Activated naive CD8-positive, alpha-beta T cell treated with anti-CD3 and anti-CD28 coated beads for 36 hours (primary cell): Measurements from ENCODE around the gene DNAJC6. TPM values are rescaled to one million over a fixed set of nuclear protein-coding genes. Genes with fewer than 3 reads are reported as not detected.
A peak's percentile ranks its signal among the peaks of the same experiment; 100 is the strongest.

Experiments used
- DNase-seq: peaks from one replicate; pipeline ENCODE4 v3.0.0; 2021
- H3K27ac Mint-ChIP-seq: one replicate; pipeline ENCODE4 v1.8.0; 2022; ENCODE audit warnings: mild to moderate bottlenecking, moderate library complexity, mixed read lengths
- H3K27me3 Mint-ChIP-seq: one replicate; pipeline ENCODE4 v1.8.0; 2022; ENCODE audit warnings: mild to moderate bottlenecking, mixed read lengths
- H3K36me3 Mint-ChIP-seq: one replicate; pipeline ENCODE4 v1.8.0; 2021; ENCODE audit warnings: mild to moderate bottlenecking, mixed read lengths
- H3K4me1 Mint-ChIP-seq: one replicate; pipeline ENCODE4 v1.8.0; 2021; ENCODE audit warnings: mixed read lengths
- H3K4me3 Mint-ChIP-seq: one replicate; pipeline ENCODE4 v1.8.0; 2022; ENCODE audit warnings: mild to moderate bottlenecking, moderate library complexity, mixed read lengths
- H3K9me3 Mint-ChIP-seq: one replicate; pipeline ENCODE4 v1.8.0; 2022; ENCODE audit warnings: mixed read lengths
- total RNA-seq, 2 experiments: library from RNA; stranded (reverse); gene quantifications; one replicate each; pipeline ENCODE4 v1.2.3, GENCODE V29; 2021

The DNAJC6 gene
- total RNA-seq, 2 experiments from 2014 or later, result 1.9 TPM

GRCh38 chr1:65393928-65394327 lies 84.6 kb downstream of the DNAJC6 start:
- Mint-ChIP-seq H3K4me1 (peaks cover 43% of the 10 kb centered on the region), H3K9me3 (no peaks in the 10 kb centered on the region), H3K27me3 (no peaks in the 10 kb centered on the region), H3K27ac (peak overlapping the region; percentile 69), H3K4me3 (peak overlapping the region; percentile 6), H3K36me3 (peaks cover 7% of the 10 kb centered on the region)
- no peak for DNase-seq

DNA sequence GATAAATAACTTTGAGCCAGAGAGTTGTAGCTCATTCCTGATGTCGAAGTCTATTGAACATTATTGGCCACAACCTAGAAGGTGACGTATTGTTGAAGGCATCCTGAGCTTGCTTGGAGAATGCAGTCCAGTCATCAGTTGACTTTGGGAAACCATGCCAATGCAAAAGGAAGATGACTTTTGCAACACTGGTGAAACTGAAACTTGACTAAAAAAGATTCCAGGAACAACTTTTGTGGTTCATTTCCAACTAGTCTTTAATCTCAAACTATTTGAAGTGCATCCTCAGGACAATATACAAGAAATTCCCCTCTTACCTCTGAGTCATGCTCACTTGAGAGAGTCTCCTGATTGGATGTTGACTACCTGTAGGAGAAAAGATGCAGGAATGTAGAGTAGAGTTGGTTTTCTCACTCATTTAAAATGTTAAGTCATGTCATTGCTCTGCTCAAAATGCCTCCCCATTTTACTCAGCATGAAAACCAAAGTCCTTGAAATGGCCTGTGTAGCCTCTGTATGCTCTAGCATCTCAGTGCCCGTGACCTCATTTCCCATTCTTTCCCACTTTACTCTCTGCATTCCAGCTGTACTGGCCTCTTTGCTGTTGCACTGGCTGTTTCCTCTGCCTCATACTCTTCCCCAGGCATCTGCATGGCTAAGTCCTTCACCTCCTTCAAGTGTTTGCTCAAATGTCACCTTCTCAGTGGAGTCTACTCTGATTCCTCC lies 86.7 kb downstream of the DNAJC6 start:
- H3K4me1 Mint-ChIP-seq, result peaks cover 37% of the 10 kb centered on the region
- no peaks in the 10 kb centered on the region for H3K9me3 Mint-ChIP-seq
- peak overlapping the region; percentile 7 for H3K27ac Mint-ChIP-seq
- DNase-seq, result no peak
- H3K36me3 Mint-ChIP-seq, result peaks cover 6% of the 10 kb centered on the region
- H3K27me3 Mint-ChIP-seq, result no peaks in the 10 kb centered on the region
- H3K4me3 Mint-ChIP-seq, result no peak overlapping the region

DNA sequence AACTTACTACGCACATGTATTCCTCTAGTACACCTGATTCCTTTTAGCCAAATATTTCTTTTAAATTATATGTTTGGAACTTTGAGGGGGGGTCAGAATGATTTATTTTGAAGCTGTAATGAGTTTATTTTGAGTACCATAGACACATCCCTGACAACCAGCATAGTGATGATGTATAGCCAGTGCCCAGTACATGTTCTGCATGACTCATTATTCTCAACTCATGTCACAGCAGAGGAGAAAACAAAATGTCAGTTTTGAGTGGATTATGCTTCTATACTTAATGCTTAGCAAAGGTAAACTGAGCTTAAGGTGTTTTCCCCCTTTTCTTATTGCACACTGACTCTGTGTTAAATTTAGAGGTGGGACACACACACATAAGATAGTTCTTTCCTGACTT lies 88.7 kb downstream of the DNAJC6 start:
- H3K36me3 Mint-ChIP-seq, result peaks cover 3% of the 10 kb centered on the region
- H3K27me3 Mint-ChIP-seq, result no peaks in the 10 kb centered on the region
- no peak for DNase-seq
- H3K27ac Mint-ChIP-seq, result no peak overlapping the region
- H3K4me1 Mint-ChIP-seq, result peaks cover 33% of the 10 kb centered on the region
- H3K4me3 Mint-ChIP-seq, result no peak overlapping the region
- H3K9me3 Mint-ChIP-seq, result no peaks in the 10 kb centered on the region

GRCh38 chr1:65399003-65399402 lies 89.7 kb downstream of the DNAJC6 start:
- no peak overlapping the region for H3K27ac Mint-ChIP-seq
- no peak for DNase-seq
- no peaks in the 10 kb centered on the region for H3K9me3 Mint-ChIP-seq
- no peak overlapping the region for H3K4me3 Mint-ChIP-seq
- no peaks in the 10 kb centered on the region for H3K27me3 Mint-ChIP-seq
- H3K36me3 Mint-ChIP-seq, result peaks cover 3% of the 10 kb centered on the region
- H3K4me1 Mint-ChIP-seq, result peaks cover 24% of the 10 kb centered on the region

DNA sequence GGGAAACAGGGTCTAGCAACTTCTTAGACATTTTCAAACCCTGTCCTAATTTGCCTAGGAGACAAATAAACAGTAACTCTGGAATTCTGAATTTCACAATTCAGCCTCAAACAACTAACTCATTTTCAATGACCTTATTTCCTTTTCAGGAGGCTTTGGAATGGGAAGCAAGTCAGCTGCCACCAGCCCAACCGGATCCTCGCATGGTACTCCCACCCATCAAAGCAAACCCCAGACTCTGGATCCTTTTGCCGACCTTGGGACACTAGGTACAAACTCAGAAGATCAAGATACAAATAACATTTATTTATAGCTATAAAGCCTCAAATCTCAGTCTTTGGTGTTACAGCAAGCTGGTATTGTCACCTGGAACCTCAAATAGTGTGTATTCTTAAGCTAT lies 92.3 kb downstream of the DNAJC6 start:
- DNase-seq, result no peak
- Mint-ChIP-seq H3K4me1 (peaks cover 4% of the 10 kb centered on the region), H3K27me3 (no peaks in the 10 kb centered on the region), H3K27ac (no peak overlapping the region), H3K9me3 (no peaks in the 10 kb centered on the region), H3K4me3 (no peak overlapping the region), H3K36me3 (peaks cover 3% of the 10 kb centered on the region)

DNA sequence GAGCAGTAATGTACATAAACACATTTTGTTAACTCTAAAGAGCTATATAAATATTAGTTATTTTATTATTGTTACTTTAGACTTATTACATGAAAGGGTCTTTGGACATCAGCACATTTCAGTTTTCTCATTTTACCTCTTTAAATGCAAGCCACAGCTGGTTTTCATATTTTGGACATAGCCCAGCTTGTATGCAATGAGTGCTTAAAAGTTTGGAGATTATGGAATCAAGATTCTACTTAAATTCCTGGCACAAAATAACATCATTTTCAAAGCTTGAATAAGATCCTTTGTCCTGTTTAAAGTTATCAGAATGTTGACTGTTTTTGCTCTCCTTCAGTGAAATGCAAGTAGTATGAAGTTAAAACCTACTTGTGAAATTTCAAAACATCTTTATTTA lies 95.6 kb downstream of the DNAJC6 start:
- no peak overlapping the region for H3K27ac Mint-ChIP-seq
- no peak for DNase-seq
- no peaks in the 10 kb centered on the region for H3K9me3 Mint-ChIP-seq
- peaks cover 4% of the 10 kb centered on the region for H3K4me1 Mint-ChIP-seq
- peaks cover 5% of the 10 kb centered on the region for H3K36me3 Mint-ChIP-seq
- no peak overlapping the region for H3K4me3 Mint-ChIP-seq
- no peaks in the 10 kb centered on the region for H3K27me3 Mint-ChIP-seq

GRCh38 chr1:65407877-65408276 lies 98.5 kb downstream of the DNAJC6 start:
- Mint-ChIP-seq H3K27me3 (no peaks in the 10 kb centered on the region), H3K4me3 (no peak overlapping the region), H3K4me1 (peaks cover 4% of the 10 kb centered on the region), H3K27ac (no peak overlapping the region), H3K9me3 (no peaks in the 10 kb centered on the region), H3K36me3 (peaks cover 6% of the 10 kb centered on the region)
- no peak for DNase-seq

DNA sequence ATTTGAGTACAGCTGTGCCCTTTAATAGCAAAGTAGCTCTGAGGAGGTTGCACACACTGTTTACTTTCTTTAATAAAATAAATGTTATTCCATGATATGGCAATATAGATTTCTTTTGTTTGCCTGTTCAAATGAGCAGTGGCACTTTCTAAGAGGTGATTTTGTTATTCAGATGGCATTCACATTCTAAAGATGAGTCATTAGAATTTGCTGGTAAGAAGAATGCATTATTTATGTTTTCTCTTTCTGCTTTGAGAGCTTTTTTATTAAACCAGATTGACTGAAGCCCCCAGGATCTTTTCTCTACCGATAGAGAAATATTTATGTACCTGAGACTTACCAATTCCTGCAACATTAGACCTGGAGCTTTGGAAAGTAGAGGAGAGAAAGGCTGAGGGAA lies 100.0 kb downstream of the DNAJC6 start:
- H3K36me3 Mint-ChIP-seq, result peaks cover 6% of the 10 kb centered on the region

GRCh38 chr1:65409816-65410326 lies 100.5 kb downstream of the DNAJC6 start:
- no peak for DNase-seq
- Mint-ChIP-seq H3K36me3 (peaks cover 6% of the 10 kb centered on the region), H3K27me3 (no peaks in the 10 kb centered on the region), H3K9me3 (no peaks in the 10 kb centered on the region), H3K4me3 (no peak overlapping the region), H3K27ac (no peak overlapping the region), H3K4me1 (peaks cover 4% of the 10 kb centered on the region)

More for the DNA sequence above, 100.0 kb downstream of the DNAJC6 start:
- Mint-ChIP-seq H3K27ac (no peak overlapping the region), H3K9me3 (no peaks in the 10 kb centered on the region), H3K27me3 (no peaks in the 10 kb centered on the region), H3K4me3 (no peak overlapping the region), H3K4me1 (peaks cover 4% of the 10 kb centered on the region)
- DNase-seq, result no peak

- Mint-ChIP-seq H3K4me3 (no peak overlapping the region), H3K36me3 (peaks cover 6% of the 10 kb centered on the region), H3K27me3 (peaks cover 6% of the 10 kb centered on the region), H3K9me3 (no peaks in the 10 kb centered on the region), H3K27ac (no peak overlapping the region), H3K4me1 (peaks cover 2% of the 10 kb centered on the region)
- DNase-seq, result no peak
Measured at GRCh38 chr1:65412256-65412983, 103.1 kb downstream of the DNAJC6 start.

DNA sequence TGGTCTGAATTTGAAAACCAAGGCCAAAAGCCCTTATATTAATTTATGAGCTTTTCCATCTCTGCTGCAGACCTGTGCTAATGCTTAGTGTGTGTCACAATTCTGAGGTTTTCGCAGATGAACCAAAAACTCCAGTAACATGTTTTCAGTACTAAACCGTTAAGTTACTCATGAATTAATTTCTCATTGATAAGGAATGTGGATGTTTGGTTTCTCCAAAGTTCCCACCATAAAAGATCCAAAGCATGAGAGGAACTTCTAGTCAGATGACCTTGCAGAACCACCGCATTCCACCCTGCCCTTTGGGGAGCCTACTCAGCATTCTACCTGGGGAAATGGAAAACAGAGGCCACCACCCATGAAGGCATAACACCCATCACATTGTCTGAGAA lies 103.6 kb downstream of the DNAJC6 start:
- Mint-ChIP-seq H3K27ac (no peak overlapping the region), H3K4me3 (no peak overlapping the region), H3K36me3 (peaks cover 6% of the 10 kb centered on the region), H3K9me3 (no peaks in the 10 kb centered on the region), H3K27me3 (peaks cover 6% of the 10 kb centered on the region), H3K4me1 (peaks cover 5% of the 10 kb centered on the region)
- no peak for DNase-seq

DNA sequence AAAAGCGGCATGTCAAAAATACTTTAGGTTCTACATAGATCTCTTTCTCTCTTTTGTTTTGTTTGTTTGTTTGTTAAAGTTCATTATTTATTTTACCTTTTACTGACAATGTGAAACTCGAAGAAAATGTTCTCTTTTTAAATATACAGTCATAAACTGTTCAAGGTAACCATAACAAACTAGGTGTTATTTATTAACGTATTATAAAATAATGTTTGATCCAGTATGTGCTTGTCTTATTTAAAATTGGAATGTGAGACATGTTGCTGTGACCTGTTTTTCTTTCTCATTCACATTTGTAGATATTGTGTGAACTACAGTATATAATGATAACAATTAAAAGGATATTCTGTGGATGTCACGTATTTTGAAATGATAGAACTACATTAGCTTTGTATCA lies 105.2 kb downstream of the DNAJC6 start:
- no peaks in the 10 kb centered on the region for H3K9me3 Mint-ChIP-seq
- H3K27ac Mint-ChIP-seq, result no peak overlapping the region
- peaks cover 12% of the 10 kb centered on the region for H3K4me1 Mint-ChIP-seq
- H3K36me3 Mint-ChIP-seq, result peaks cover 5% of the 10 kb centered on the region
- peaks cover 6% of the 10 kb centered on the region for H3K27me3 Mint-ChIP-seq
- H3K4me3 Mint-ChIP-seq, result no peak overlapping the region
- no peak for DNase-seq

DNA sequence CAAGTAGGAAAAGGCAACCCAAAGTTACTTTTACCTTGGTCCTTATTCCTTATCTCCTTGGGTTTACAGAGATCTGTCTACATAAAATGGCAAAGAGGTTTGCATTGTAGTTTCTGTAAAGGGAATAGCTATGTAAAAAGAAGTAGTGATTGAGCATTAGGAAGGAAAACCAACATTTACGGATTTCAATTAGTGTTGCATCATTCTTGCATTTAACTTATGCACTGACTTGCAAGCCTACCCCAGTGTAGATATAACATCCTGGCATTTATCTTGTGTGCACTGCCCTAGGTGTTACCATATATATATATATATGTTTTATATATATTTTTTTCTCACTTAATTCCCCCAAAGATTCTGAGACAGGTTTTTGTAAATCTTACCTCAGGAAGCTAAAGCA lies 107.4 kb downstream of the DNAJC6 start:
- Mint-ChIP-seq H3K9me3 (no peaks in the 10 kb centered on the region), H3K36me3 (no peaks in the 10 kb centered on the region), H3K4me1 (peaks cover 14% of the 10 kb centered on the region), H3K27me3 (peaks cover 6% of the 10 kb centered on the region), H3K4me3 (no peak overlapping the region), H3K27ac (no peak overlapping the region)
- DNase-seq, result no peak

DNA sequence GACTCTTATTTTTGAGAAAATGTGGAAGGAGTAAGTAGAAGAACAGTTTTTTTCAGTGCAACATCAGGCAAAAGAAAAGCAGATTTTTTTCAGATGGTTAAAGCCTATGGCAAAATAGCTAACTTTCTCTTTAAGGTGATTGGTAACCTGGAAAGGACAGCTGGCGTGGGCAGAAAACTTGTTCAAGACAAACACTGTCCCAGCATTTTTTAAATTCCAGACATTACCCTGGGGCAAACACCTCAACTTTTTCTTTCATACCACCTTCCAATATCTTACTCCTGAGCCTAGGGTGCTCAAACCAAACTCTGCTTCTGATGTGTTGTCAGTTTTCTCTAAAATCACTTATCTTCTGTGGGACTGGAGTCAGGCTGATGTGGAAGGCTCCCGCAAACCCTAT lies 108.4 kb downstream of the DNAJC6 start:
- Mint-ChIP-seq H3K27ac (no peak overlapping the region), H3K9me3 (no peaks in the 10 kb centered on the region), H3K36me3 (no peaks in the 10 kb centered on the region), H3K4me3 (no peak overlapping the region), H3K4me1 (peaks cover 14% of the 10 kb centered on the region), H3K27me3 (peaks cover 6% of the 10 kb centered on the region)
- DNase-seq, result no peak

GRCh38 chr1:65418522-65419185 lies 109.3 kb downstream of the DNAJC6 start:
- peaks cover 6% of the 10 kb centered on the region for H3K27me3 Mint-ChIP-seq
- H3K4me1 Mint-ChIP-seq, result peaks cover 14% of the 10 kb centered on the region
- no peaks in the 10 kb centered on the region for H3K9me3 Mint-ChIP-seq
- no peak for DNase-seq
- H3K27ac Mint-ChIP-seq, result no peak overlapping the region
- no peak overlapping the region for H3K4me3 Mint-ChIP-seq
- no peaks in the 10 kb centered on the region for H3K36me3 Mint-ChIP-seq
